ENCODE results near the gene CD2AP. TPM values are rescaled to one million over a fixed set of nuclear protein-coding genes. Genes with fewer than 3 reads are reported as not detected.

CD2AP gene
- total RNA-seq, 1 donor from 2014 or later = 10.0 TPM

- DNase-seq (ENCODE audit: missing footprints) = no peak
- intact Hi-C loops (cut with DNase I) = loop anchor here (5.0 kb wide), 1 partner anchor 47 kb away; the partner anchor contains the start of gene ADGRF4
- ATAC-seq = peak; percentile 50
Measured at GRCh38 chr6:47650553-47651432, 173.2 kb downstream of the CD2AP start.

- no peak for DNase-seq (ENCODE audit: missing footprints)
- ATAC-seq = no peak
- intact Hi-C loops (cut with DNase I) = loop anchor here (5.0 kb wide), 1 partner anchor 46 kb away; the partner anchor contains the start of gene ADGRF4
Measured at GRCh38 chr6:47651505-47651944, 173.9 kb downstream of the CD2AP start.

DNA sequence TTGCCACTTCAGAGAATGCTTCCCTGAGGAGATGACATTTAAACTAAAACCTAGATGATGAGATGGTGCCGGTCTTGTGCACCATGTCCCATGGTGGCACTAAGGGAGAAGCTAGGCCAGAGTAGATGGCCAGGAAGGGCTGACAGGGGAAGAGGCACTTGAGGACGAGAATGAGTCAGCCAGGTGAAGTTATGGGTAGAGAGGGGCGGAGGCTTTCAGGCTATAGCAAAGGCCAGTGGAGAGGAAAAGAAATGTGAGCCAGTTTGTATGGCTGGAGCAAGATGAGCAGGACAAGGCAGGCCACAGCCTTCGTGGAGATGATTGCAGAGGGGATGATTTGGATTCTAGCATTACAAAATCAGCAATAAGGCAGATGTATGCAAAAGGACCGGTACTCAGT is 176.1 kb downstream of the CD2AP start:
- DNase-seq (ENCODE audit: missing footprints) = no peak
- intact Hi-C loops (cut with DNase I) = loop anchor here (5.0 kb wide), 1 partner anchor 44 kb away; the partner anchor contains the start of gene ADGRF4

DNA sequence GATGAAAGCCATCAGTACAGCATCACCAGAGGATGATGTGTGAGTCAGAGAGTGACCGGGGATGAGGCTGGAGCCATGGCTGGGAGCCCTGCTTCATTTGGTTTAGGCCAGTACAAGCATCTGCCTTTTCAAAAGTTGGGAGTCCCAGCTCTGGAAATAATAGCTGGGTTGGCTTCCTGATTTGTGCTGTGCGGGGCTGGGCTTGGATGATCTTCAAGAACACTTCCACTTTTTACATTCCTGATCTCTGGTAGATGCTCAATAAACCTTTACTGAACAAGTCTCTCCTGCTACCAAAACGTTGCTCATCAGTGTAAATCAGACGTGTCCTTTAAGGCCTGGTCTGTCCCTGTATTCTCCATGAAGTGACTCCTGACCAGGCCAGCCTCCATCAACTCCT is 176.7 kb downstream of the CD2AP start:
- ATAC-seq = no peak
- DNase-seq (ENCODE audit: missing footprints) = no peak
- intact Hi-C loops (cut with DNase I) = loop anchor here (5.0 kb wide), 1 partner anchor 43 kb away; the partner anchor contains the start of gene ADGRF4

More for the DNA sequence above, 176.1 kb downstream of the CD2AP start:
- no peak for ATAC-seq

- no peak for ATAC-seq
- DNase-seq (ENCODE audit: missing footprints) = no peak
- intact Hi-C loops (cut with DNase I) = no loop called here
Measured at GRCh38 chr6:47655719-47656595, 178.4 kb downstream of the CD2AP start.

DNA sequence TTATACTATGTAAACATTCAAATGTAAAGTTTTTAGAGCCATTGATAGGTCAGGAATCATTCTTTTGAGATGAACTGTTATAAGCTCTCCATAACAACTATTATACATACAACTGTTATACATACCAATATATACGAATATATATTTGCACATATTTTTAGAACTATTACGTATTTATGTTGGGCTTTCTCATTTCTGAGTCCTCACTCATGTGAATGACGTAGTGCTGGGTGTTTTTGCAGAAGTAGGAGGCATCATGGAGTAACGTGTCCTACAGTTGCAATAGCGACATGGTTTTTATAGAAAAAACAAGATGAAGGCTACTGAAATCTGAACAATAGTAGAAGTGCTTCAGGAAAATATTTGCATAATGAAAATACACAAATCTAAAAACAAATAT is 184.4 kb downstream of the CD2AP start:
- no peak for ATAC-seq
- DNase-seq (ENCODE audit: missing footprints) = no peak
- intact Hi-C loops (cut with DNase I) = no loop called here

GRCh38 chr6:47663462-47664216 is 186.1 kb downstream of the CD2AP start:
- DNase-seq (ENCODE audit: missing footprints) (no peak), ATAC-seq (no peak)
- intact Hi-C loops (cut with DNase I) = no loop called here

DNA sequence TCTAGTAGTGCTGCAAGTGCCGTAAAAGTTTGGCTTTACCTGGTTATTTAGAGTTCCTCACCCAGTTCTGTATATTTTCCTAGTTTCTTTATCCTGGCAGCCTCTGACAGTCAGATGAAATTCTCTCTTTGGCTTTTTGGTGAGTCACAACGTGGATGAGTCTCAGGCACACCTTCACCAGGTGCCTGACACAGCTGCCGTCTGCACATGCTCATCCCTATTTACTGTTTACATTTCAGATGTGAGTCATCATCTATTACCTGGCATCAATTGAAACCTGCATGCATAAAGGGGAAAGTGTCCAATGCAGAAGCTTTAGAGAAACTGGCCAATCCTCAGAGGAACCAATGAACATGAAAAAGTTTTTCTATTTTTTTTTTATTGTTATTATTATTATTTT is 187.5 kb downstream of the CD2AP start:
- intact Hi-C loops (cut with DNase I) = no loop called here
- no peak for DNase-seq (ENCODE audit: missing footprints)
- ATAC-seq = no peak

- intact Hi-C loops (cut with DNase I) = no loop called here
- no peak for DNase-seq (ENCODE audit: missing footprints)
- no peak for ATAC-seq
Measured at GRCh38 chr6:47669684-47670513, 192.3 kb downstream of the CD2AP start.

DNA sequence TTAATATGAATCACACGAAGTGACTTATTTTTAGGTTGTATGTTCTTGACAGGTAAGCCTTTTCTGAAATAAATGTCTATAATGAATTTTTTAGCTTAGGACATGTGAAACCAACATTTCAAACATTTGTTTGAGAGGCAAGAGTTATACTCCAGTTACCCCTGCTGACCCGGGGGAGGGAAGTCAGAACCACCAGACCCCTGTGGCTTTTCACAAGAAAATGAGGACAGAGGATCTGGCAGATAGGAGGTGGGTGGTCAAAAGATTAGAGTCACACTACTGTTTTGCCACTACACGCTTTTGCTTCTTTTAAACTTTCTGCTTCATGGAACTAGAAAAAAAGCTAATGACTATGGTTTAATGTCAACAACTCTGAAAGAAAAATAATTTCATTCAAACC is 193.3 kb downstream of the CD2AP start:
- ATAC-seq (no peak), DNase-seq (ENCODE audit: missing footprints) (no peak)
- intact Hi-C loops (cut with DNase I) = no loop called here

GRCh38 chr6:47671777-47672176 is 194.2 kb downstream of the CD2AP start:
- ATAC-seq (no peak), DNase-seq (ENCODE audit: missing footprints) (no peak)
- intact Hi-C loops (cut with DNase I) = no loop called here

DNA sequence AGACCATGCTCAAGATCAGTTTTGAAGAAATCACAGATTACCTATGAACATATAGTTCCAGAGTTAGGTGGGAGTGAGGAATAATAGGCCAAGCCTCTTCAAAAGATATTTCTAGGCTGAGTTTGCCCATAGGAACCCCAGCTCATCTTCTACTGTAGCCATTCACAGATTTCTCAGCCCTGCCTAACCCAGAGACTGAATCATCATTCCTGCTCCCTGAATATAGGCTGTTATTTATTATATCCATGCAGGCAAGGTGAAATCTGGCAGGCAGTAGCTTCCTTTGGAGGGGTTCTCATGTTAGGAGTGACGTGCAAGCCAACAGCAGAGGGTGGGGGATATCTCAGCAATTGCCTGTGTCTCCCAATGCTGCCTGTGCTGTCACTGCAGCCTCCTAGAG is 195.2 kb downstream of the CD2AP start:
- no peak for DNase-seq (ENCODE audit: missing footprints)
- intact Hi-C loops (cut with DNase I) = no loop called here
- ATAC-seq = no peak

GRCh38 chr6:47674673-47675072 is 197.1 kb downstream of the CD2AP start:
- DNase-seq (ENCODE audit: missing footprints) (no peak), ATAC-seq (no peak)
- intact Hi-C loops (cut with DNase I) = no loop called here

Other genes with a start within 250 kb of the CD2AP start
- gene TNFRSF21, start 167.9 kb upstream of the CD2AP start, total RNA-seq = 15.3 TPM
- not detected for gene ADGRF4, start 220.8 kb downstream of the CD2AP start, total RNA-seq

All from Right ventricle myocardium inferior (tissue), 1 donor.